HEK293 (cell line): ENCODE results near the gene MAN2A2.

Experiments used
- CTCF ChIA-PET: fragments of 350-600 bp; formaldehyde crosslinking; extraction: SDS; loops from one replicate; lab custom pipeline; 2021; ENCODE audit warnings: antibody characterized with exemption; lab: Yijun Ruan, JAX
- POLR2A ChIA-PET: fragments of 300-600 bp; formaldehyde crosslinking; extraction: SDS; loops from one replicate; lab custom pipeline; 2020; ENCODE audit warnings: antibody characterized with exemption, inconsistent platforms; lab: Yijun Ruan, JAX
- H3K27ac ChIP-seq: fragments of 200-500 bp; sonication (Bioruptor generic); 2 replicates; pipeline ENCODE4 v1.5.1; 2014; ENCODE audit warnings: low read depth, low read length, control low read depth, inconsistent platforms; ENCODE audit errors: extremely low read depth
- H3K36me3 ChIP-seq, 2 experiments: fragments of 200-500 bp in 1 of 2; sonication (Bioruptor generic) in 1 of 2; 1 replicate in 1 of 2; 2 replicates in 1 of 2; pipeline ENCODE4 v1.5.1; 2014 to 2017; ENCODE audit warnings: inconsistent platforms in 2 of 2, low read length in 2 of 2; ENCODE audit not compliant: control insufficient read depth in 2 of 2, insufficient read depth in 1 of 2
- H3K4me1 ChIP-seq: fragments of 200-500 bp; sonication (Bioruptor generic); 2 replicates; pipeline ENCODE4 v1.5.1; 2014; ENCODE audit warnings: mild to moderate bottlenecking, low read length, inconsistent platforms; ENCODE audit not compliant: control insufficient read depth, insufficient read depth
- H3K4me3 ChIP-seq: 2 replicates; pipeline ENCODE4 v1.5.1; 2011; ENCODE audit warnings: low read depth, mild to moderate bottlenecking, control low read depth, low read length, moderate library complexity
- H3K9me3 ChIP-seq: fragments of 200-500 bp; sonication (Bioruptor generic); 2 replicates; pipeline ENCODE4 v1.5.1; 2014; ENCODE audit warnings: low read depth, low read length, inconsistent platforms; ENCODE audit not compliant: control insufficient read depth, insufficient read depth
- FEZF1 ChIP-seq: fragments of 450-650 bp; formaldehyde crosslinking; IDR thresholded peaks from 2 replicates; pipeline ENCODE4 v1.5.1; 2016; ENCODE audit warnings: missing biosample characterization, missing genetic modification characterization
- GLIS1 ChIP-seq: fragments of 450-650 bp; formaldehyde crosslinking; IDR thresholded peaks from 2 replicates; pipeline ENCODE4 v1.5.1; 2016; ENCODE audit warnings: missing biosample characterization, missing genetic modification characterization
- GLIS2 ChIP-seq: fragments of 450-650 bp; formaldehyde crosslinking; IDR thresholded peaks from 2 replicates; pipeline ENCODE4 v1.5.1; 2016; ENCODE audit warnings: missing biosample characterization, missing genetic modification characterization
- OSR2 ChIP-seq: fragments of 450-650 bp; formaldehyde crosslinking; IDR thresholded peaks from 2 replicates; pipeline ENCODE4 v1.5.1; 2016; ENCODE audit warnings: missing biosample characterization, missing genetic modification characterization
- TRIM28 ChIP-seq: IDR thresholded peaks from 2 replicates; pipeline ENCODE4 v1.6.1; 2011; ENCODE audit warnings: low read length, control low read depth, borderline replicate concordance
- ZEB2 ChIP-seq: fragments of 450-650 bp; formaldehyde crosslinking; IDR thresholded peaks from 2 replicates; pipeline ENCODE4 v1.5.1; 2016; ENCODE audit warnings: missing biosample characterization, missing genetic modification characterization
- ZFP69B ChIP-seq: fragments of 450-650 bp; formaldehyde crosslinking; IDR thresholded peaks from 2 replicates; pipeline ENCODE4 v1.5.1; 2016; ENCODE audit warnings: missing biosample characterization, missing genetic modification characterization
- ZNF121 ChIP-seq: fragments of 450-650 bp; formaldehyde crosslinking; IDR thresholded peaks from 2 replicates; pipeline ENCODE4 v1.5.1; 2016; ENCODE audit warnings: missing biosample characterization, missing genetic modification characterization
- ZNF146 ChIP-seq: fragments of 450-650 bp; formaldehyde crosslinking; IDR thresholded peaks from 2 replicates; pipeline ENCODE4 v1.5.1; 2016; ENCODE audit warnings: missing biosample characterization, missing genetic modification characterization
- ZNF416 ChIP-seq: fragments of 450-650 bp; formaldehyde crosslinking; IDR thresholded peaks from 2 replicates; pipeline ENCODE4 v1.5.1; 2016; ENCODE audit warnings: missing biosample characterization, missing genetic modification characterization
- ZNF423 ChIP-seq: fragments of 450-650 bp; formaldehyde crosslinking; IDR thresholded peaks from 2 replicates; pipeline ENCODE4 v1.5.1; 2016; ENCODE audit warnings: missing biosample characterization, missing genetic modification characterization
- ZNF544 ChIP-seq: fragments of 450-650 bp; formaldehyde crosslinking; IDR thresholded peaks from 2 replicates; pipeline ENCODE4 v1.5.0; 2017; ENCODE audit warnings: missing biosample characterization, missing genetic modification characterization
- ZNF561 ChIP-seq: fragments of 450-650 bp; IDR thresholded peaks from 2 replicates; pipeline ENCODE4 v1.5.1; 2018; ENCODE audit warnings: missing biosample characterization, missing genetic modification characterization, borderline replicate concordance
- ZNF600 ChIP-seq: fragments of 450-650 bp; formaldehyde crosslinking; IDR thresholded peaks from 2 replicates; pipeline ENCODE4 v1.5.1; 2016; ENCODE audit warnings: missing biosample characterization, missing genetic modification characterization
- ZNF785 ChIP-seq: fragments of 450-650 bp; formaldehyde crosslinking; IDR thresholded peaks from 2 replicates; pipeline ENCODE4 v1.5.1; 2016; ENCODE audit warnings: missing biosample characterization, missing genetic modification characterization
- ZNF837 ChIP-seq: fragments of 450-650 bp; formaldehyde crosslinking; IDR thresholded peaks from 2 replicates; pipeline ENCODE4 v1.5.1; 2016; ENCODE audit warnings: missing biosample characterization, missing genetic modification characterization
- TF ChIP-seq, protein P1 (sequence below): fragments of 450-650 bp; IDR thresholded peaks from 2 replicates; pipeline ENCODE4 v1.5.1; 2018; ENCODE audit warnings: missing biosample characterization, mild to moderate bottlenecking, missing genetic modification characterization
- TF ChIP-seq, protein P2 (sequence below): fragments of 450-650 bp; formaldehyde crosslinking; IDR thresholded peaks from 2 replicates; pipeline ENCODE4 v1.5.1; 2016; ENCODE audit warnings: missing biosample characterization, missing genetic modification characterization, low read depth
- TF ChIP-seq, protein P3 (sequence below): fragments of 450-650 bp; formaldehyde crosslinking; IDR thresholded peaks from 2 replicates; pipeline ENCODE4 v1.5.1; 2016; ENCODE audit warnings: missing biosample characterization, missing genetic modification characterization
- TF ChIP-seq, protein P4 (sequence below): fragments of 450-650 bp; formaldehyde crosslinking; IDR thresholded peaks from 2 replicates; pipeline ENCODE4 v1.5.1; 2016; ENCODE audit warnings: missing biosample characterization, missing genetic modification characterization

MAN2A2 gene

DNA sequence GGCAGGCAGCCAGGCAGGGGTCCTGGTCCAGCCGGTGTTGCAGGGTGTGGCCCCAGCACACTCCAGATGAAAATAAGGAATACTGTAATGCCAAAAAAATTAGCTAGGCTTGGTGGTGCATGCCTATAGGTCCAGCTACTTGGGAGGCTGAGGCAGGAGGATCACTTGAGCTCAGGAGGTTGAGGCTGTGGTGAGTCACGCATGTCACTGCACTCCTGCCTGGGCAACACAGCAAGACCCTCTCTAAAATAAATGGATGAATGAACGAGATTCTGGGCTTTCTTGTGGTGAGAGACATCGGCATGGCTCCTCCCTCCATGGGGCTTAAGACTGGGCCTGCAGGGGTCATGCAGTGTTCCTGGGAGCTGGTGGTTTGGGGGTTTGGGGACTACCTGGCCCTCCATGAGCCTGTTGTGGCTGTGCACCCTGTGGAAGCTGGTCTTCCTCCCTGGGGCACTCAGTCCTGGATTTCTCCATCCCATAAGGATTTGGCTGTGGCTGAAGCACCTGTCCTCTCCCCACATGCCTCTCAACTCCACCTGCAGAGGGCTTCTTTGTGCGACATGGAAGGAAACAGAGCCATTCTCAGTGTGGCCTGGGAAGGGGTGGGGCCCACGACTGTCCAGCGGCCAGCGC is 44.0 kb downstream of the MAN2A2 start:
- POLR2A ChIA-PET = interaction anchor here (0.5 to 2.3 kb wide), 7 partner anchors 8 to 50 kb away, joined by 3 to 17 read pairs (median 3); partner anchors contain the start of genes MAN2A2, PRC1, RCCD1 and UNC45A
- CTCF ChIA-PET = interaction anchor here (1.6 to 4.0 kb wide), 3 partner anchors 10 to 325 kb away, joined by 5 to 16 read pairs (median 8); partner anchors contain the start of gene HDDC3
- Histone ChIP-seq H3K36me3 (peaks cover 61 to 94% of the 10 kb centered on the region in 2 experiments), H3K4me3 (no peak overlapping the region), H3K4me1 (no peaks in the 10 kb centered on the region), H3K27ac (no peak overlapping the region), H3K9me3 (no peaks in the 10 kb centered on the region)
- TF ChIP-seq, protein P1, sequence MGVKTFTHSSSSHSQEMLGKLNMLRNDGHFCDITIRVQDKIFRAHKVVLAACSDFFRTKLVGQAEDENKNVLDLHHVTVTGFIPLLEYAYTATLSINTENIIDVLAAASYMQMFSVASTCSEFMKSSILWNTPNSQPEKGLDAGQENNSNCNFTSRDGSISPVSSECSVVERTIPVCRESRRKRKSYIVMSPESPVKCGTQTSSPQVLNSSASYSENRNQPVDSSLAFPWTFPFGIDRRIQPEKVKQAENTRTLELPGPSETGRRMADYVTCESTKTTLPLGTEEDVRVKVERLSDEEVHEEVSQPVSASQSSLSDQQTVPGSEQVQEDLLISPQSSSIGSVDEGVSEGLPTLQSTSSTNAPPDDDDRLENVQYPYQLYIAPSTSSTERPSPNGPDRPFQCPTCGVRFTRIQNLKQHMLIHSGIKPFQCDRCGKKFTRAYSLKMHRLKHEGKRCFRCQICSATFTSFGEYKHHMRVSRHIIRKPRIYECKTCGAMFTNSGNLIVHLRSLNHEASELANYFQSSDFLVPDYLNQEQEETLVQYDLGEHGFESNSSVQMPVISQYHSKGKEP (tag by site-specific recombination) = no peak
- TF ChIP-seq ZFP69B (peak; percentile 58; the same call in 1 of the 2 replicates), ZNF121 (tag by site-specific recombination) (peak; percentile 85), ZNF561 (no peak)
- TF ChIP-seq, protein P2, sequence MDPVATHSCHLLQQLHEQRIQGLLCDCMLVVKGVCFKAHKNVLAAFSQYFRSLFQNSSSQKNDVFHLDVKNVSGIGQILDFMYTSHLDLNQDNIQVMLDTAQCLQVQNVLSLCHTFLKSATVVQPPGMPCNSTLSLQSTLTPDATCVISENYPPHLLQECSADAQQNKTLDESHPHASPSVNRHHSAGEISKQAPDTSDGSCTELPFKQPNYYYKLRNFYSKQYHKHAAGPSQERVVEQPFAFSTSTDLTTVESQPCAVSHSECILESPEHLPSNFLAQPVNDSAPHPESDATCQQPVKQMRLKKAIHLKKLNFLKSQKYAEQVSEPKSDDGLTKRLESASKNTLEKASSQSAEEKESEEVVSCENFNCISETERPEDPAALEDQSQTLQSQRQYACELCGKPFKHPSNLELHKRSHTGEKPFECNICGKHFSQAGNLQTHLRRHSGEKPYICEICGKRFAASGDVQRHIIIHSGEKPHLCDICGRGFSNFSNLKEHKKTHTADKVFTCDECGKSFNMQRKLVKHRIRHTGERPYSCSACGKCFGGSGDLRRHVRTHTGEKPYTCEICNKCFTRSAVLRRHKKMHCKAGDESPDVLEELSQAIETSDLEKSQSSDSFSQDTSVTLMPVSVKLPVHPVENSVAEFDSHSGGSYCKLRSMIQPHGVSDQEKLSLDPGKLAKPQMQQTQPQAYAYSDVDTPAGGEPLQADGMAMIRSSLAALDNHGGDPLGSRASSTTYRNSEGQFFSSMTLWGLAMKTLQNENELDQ = no peak

DNA sequence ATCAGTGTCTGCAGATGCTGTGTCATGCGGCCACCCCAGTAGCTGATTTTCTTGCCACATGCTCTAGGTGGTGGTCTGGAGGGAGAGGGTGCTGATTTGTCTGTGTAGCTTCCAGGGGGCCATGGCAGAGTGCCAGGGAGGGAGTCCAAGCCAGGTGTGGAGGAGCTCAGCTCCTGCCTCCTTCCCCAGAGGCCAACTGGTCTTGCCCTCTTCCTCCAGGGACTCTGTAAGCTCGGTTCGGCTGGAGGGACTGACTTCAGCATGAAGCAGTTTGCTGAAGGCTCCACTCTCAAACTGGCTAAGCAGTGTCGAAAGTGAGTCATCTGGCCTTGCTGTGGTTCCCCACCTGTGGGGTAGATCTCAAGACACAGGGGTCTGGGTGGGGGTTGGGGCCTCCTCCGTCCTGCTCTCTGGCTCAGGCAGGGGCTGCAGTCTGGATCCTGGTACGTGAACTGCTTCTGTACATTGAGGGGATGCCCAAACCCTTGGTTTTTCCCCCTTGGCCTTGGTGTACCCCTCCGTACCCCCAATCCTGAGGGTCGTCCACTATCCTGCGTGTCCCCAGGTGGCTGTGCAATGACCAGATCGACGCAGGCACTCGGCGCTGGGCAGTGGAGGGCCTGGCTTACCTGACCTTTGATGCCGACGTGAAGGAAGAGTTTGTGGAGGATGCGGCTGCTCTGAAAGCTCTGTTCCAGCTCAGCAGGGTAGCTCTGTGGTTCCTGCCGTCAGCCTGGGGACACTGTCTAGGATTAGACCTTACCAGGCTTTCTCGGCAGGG is 44.7 kb downstream of the MAN2A2 start:
- POLR2A ChIA-PET = interaction anchor here (0.6 to 2.3 kb wide), 7 partner anchors 7 to 47 kb away, joined by 3 to 17 read pairs (median 3); partner anchors contain the start of genes MAN2A2, PRC1 and UNC45A
- CTCF ChIA-PET = interaction anchor here (0.9 to 4.0 kb wide), 3 partner anchors 13 to 85 kb away, joined by 5 to 16 read pairs (median 6); partner anchors contain the start of genes HDDC3 and UNC45A
- Histone ChIP-seq H3K4me1 (no peaks in the 10 kb centered on the region), H3K9me3 (no peaks in the 10 kb centered on the region), H3K27ac (no peak overlapping the region), H3K4me3 (no peak overlapping the region), H3K36me3 (peaks cover 56 to 94% of the 10 kb centered on the region in 2 experiments)
- TF ChIP-seq OSR2 (tag by site-specific recombination) (no peak), ZNF416 (tag by site-specific recombination) (no peak), ZNF544 (tag by site-specific recombination) (no peak), TRIM28 (no peak), GLIS2 (no peak), ZNF423 (tag by site-specific recombination) (no peak), ZNF600 (peak; percentile 36; the same call in 1 of the 2 replicates), ZNF785 (tag by site-specific recombination) (no peak), ZEB2 (no peak), ZNF146 (tag by site-specific recombination) (no peak), FEZF1 (no peak), GLIS1 (tag by site-specific recombination) (peak; percentile 65), ZNF837 (tag by site-specific recombination) (no peak)
- TF ChIP-seq, protein P3, sequence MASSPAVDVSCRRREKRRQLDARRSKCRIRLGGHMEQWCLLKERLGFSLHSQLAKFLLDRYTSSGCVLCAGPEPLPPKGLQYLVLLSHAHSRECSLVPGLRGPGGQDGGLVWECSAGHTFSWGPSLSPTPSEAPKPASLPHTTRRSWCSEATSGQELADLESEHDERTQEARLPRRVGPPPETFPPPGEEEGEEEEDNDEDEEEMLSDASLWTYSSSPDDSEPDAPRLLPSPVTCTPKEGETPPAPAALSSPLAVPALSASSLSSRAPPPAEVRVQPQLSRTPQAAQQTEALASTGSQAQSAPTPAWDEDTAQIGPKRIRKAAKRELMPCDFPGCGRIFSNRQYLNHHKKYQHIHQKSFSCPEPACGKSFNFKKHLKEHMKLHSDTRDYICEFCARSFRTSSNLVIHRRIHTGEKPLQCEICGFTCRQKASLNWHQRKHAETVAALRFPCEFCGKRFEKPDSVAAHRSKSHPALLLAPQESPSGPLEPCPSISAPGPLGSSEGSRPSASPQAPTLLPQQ (tag by site-specific recombination) = 0 out of 2 replicates have a peak, but pooled peaks have one; percentile 48
- TF ChIP-seq, protein P4, sequence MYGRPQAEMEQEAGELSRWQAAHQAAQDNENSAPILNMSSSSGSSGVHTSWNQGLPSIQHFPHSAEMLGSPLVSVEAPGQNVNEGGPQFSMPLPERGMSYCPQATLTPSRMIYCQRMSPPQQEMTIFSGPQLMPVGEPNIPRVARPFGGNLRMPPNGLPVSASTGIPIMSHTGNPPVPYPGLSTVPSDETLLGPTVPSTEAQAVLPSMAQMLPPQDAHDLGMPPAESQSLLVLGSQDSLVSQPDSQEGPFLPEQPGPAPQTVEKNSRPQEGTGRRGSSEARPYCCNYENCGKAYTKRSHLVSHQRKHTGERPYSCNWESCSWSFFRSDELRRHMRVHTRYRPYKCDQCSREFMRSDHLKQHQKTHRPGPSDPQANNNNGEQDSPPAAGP (tag by site-specific recombination) = no peak
